IMR-90 (cell line): ENCODE measurements around the gene NAA15.

Source experiments
- BHLHE40 ChIP-seq: fragments of 150-350 bp; IDR thresholded peaks from 2 replicates; pipeline ENCODE4 v1.6.1; 2016; ENCODE audit warnings: mild to moderate bottlenecking, low read depth, low read length
- CTCF ChIP-seq: conservative IDR thresholded peaks from 2 replicates; pipeline ENCODE4 v1.5.1; 2012; ENCODE audit warnings: mild to moderate bottlenecking, low read depth, low read length, improper control_type of control experiment
- ELK1 ChIP-seq: fragments of 150-350 bp; IDR thresholded peaks from 2 replicates; pipeline ENCODE4 v1.6.1; 2016; ENCODE audit warnings: low read depth, mild to moderate bottlenecking, low read length, moderate library complexity, borderline replicate concordance
- POLR2A ChIP-seq: IDR thresholded peaks from 2 replicates; pipeline ENCODE4 v1.6.1; 2012; ENCODE audit warnings: mild to moderate bottlenecking, low read depth, low read length
- RAD21 ChIP-seq: IDR thresholded peaks from 2 replicates; pipeline ENCODE4 v1.6.1; 2012; ENCODE audit warnings: low read length, improper control_type of control experiment
- RCOR1 ChIP-seq: IDR thresholded peaks from 2 replicates; pipeline ENCODE4 v1.6.1; 2012; ENCODE audit warnings: mild to moderate bottlenecking, low read length, improper control_type of control experiment; ENCODE audit not compliant: insufficient replicate concordance
- TF ChIP-seq, protein P1 (sequence below): fragments of 150-350 bp; IDR thresholded peaks from 2 replicates; pipeline ENCODE4 v1.6.1; 2017; ENCODE audit warnings: mild to moderate bottlenecking, antibody characterized with exemption, low read length, low read depth

- TF ChIP-seq RAD21 (no peak), RCOR1 (no peak), CTCF (no peak), ELK1 (no peak), POLR2A (no peak), BHLHE40 (no peak)
- TF ChIP-seq, protein P1, sequence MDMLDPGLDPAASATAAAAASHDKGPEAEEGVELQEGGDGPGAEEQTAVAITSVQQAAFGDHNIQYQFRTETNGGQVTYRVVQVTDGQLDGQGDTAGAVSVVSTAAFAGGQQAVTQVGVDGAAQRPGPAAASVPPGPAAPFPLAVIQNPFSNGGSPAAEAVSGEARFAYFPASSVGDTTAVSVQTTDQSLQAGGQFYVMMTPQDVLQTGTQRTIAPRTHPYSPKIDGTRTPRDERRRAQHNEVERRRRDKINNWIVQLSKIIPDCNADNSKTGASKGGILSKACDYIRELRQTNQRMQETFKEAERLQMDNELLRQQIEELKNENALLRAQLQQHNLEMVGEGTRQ = no peak
These were observed 31.7 kb downstream of the NAA15 start for GRCh38 chr4:139333046-139333445.
